ENCODE results near the gene GCAT.

- no peak for TF ChIP-seq CTCF (IDR thresholded peaks at IDR 0.05; ENCODE audit: low read depth, low read length, missing input control)
- TF ChIP-seq MAX (IDR thresholded peaks at IDR 0.05), result no peak
- TF ChIP-seq YY1 (IDR thresholded peaks at IDR 0.05), result peak; percentile 52
- no peak for TF ChIP-seq JUND (IDR thresholded peaks at IDR 0.05)
- TF ChIP-seq TAF1 (conservative IDR thresholded peaks at IDR 0.05), result no peak
- no peak for TF ChIP-seq GABPA (IDR thresholded peaks at IDR 0.05 in 1 of 2, conservative IDR thresholded peaks at IDR 0.05 in 1 of 2)
- TF ChIP-seq, protein P1, sequence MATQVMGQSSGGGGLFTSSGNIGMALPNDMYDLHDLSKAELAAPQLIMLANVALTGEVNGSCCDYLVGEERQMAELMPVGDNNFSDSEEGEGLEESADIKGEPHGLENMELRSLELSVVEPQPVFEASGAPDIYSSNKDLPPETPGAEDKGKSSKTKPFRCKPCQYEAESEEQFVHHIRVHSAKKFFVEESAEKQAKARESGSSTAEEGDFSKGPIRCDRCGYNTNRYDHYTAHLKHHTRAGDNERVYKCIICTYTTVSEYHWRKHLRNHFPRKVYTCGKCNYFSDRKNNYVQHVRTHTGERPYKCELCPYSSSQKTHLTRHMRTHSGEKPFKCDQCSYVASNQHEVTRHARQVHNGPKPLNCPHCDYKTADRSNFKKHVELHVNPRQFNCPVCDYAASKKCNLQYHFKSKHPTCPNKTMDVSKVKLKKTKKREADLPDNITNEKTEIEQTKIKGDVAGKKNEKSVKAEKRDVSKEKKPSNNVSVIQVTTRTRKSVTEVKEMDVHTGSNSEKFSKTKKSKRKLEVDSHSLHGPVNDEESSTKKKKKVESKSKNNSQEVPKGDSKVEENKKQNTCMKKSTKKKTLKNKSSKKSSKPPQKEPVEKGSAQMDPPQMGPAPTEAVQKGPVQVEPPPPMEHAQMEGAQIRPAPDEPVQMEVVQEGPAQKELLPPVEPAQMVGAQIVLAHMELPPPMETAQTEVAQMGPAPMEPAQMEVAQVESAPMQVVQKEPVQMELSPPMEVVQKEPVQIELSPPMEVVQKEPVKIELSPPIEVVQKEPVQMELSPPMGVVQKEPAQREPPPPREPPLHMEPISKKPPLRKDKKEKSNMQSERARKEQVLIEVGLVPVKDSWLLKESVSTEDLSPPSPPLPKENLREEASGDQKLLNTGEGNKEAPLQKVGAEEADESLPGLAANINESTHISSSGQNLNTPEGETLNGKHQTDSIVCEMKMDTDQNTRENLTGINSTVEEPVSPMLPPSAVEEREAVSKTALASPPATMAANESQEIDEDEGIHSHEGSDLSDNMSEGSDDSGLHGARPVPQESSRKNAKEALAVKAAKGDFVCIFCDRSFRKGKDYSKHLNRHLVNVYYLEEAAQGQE (IDR thresholded peaks at IDR 0.05), result no peak
- TF ChIP-seq EGR1 (IDR thresholded peaks at IDR 0.05; ENCODE audit: low read depth in 2 of 2), result no peak
- TF ChIP-seq SP1 (IDR thresholded peaks at IDR 0.05), result no peak
- TF ChIP-seq RAD21 (IDR thresholded peaks at IDR 0.05), result no peak
- no peak for TF ChIP-seq FOXA1 (IDR thresholded peaks at IDR 0.05)
These were observed 5.2 kb upstream of the GCAT start for GRCh38 chr22:37802310-37803194.
